GM12875 (cell line): ENCODE data around the gene SH2D3C.

Experiments used
- H3K4me3 ChIP-seq: one replicate; pipeline ENCODE4 v1.5.1; 2011; ENCODE audit warnings: low read depth, low read length, control low read depth
- CTCF ChIP-seq: IDR thresholded peaks from 2 replicates; pipeline ENCODE4 v1.5.1; 2011; ENCODE audit warnings: low read depth, mild to moderate bottlenecking, control low read depth, inconsistent platforms, low read length, moderate library complexity, borderline replicate concordance; ENCODE audit not compliant: insufficient read depth

SH2D3C gene

GRCh38 chr9:127753622-127754021 is 24.8 kb downstream of the SH2D3C start:
- H3K4me3 ChIP-seq = no peak overlapping the region
- TF ChIP-seq CTCF = no peak

GRCh38 chr9:127753148-127753547 is 25.3 kb downstream of the SH2D3C start:
- TF ChIP-seq CTCF = no peak
- H3K4me3 ChIP-seq = no peak overlapping the region

GRCh38 chr9:127751269-127752054 is 27.0 kb downstream of the SH2D3C start:
- no peak for TF ChIP-seq CTCF
- no peak overlapping the region for H3K4me3 ChIP-seq

GRCh38 chr9:127749090-127749787 is 29.2 kb downstream of the SH2D3C start:
- no peak overlapping the region for H3K4me3 ChIP-seq

GRCh38 chr9:127746959-127747569 is 31.4 kb downstream of the SH2D3C start:
- TF ChIP-seq CTCF = no peak

More at GRCh38 chr9:127749090-127749787, 29.2 kb downstream of the SH2D3C start:
- no peak for TF ChIP-seq CTCF

GRCh38 chr9:127744398-127745110 is 33.9 kb downstream of the SH2D3C start:
- H3K4me3 ChIP-seq = no peak overlapping the region
- no peak for TF ChIP-seq CTCF

More at GRCh38 chr9:127746959-127747569, 31.4 kb downstream of the SH2D3C start:
- no peak overlapping the region for H3K4me3 ChIP-seq
